SK-N-SH treated with all-trans-retinoic acid at 6 μM for 48 hours (cell line): ENCODE results near the gene CTNNA3.

Source experiments
- ATAC-seq: fragments of 200-7000 bp; cut with Tn5 transposase; 3 replicates; pipeline ENCODE4 v1.9.1; 2020; ENCODE audit warnings: mild to moderate bottlenecking, moderate library complexity
- ARNTL ChIP-seq: fragments of 450-650 bp; formaldehyde crosslinking; IDR thresholded peaks from 2 replicates; pipeline ENCODE4 v1.5.0; 2020; ENCODE audit warnings: low read depth, mild to moderate bottlenecking, moderate library complexity, borderline replicate concordance
- BACH2 ChIP-seq: fragments of 250-450 bp; sonication (Bioruptor Pico); IDR thresholded peaks from 2 replicates; pipeline ENCODE4 v1.9.0; 2021; ENCODE audit warnings: mild to moderate bottlenecking, borderline replicate concordance
- CREB5 ChIP-seq: fragments of 250-450 bp; sonication (Bioruptor Pico); IDR thresholded peaks from 2 replicates; pipeline ENCODE4 v1.5.1; 2020; ENCODE audit warnings: low read depth, mild to moderate bottlenecking, moderate library complexity
- CSDC2 ChIP-seq: fragments of 250-450 bp; sonication (Bioruptor Pico); IDR thresholded peaks from 2 replicates; pipeline ENCODE4 v1.5.0; 2020; ENCODE audit warnings: mild to moderate bottlenecking, moderate library complexity
- CSRNP3 ChIP-seq: fragments of 250-450 bp; sonication (Bioruptor Pico); IDR thresholded peaks from 2 replicates; pipeline ENCODE4 v1.5.1; 2021; ENCODE audit warnings: mild to moderate bottlenecking, moderate library complexity
- ESRRG ChIP-seq: fragments of 250-450 bp; sonication (Bioruptor Pico); IDR thresholded peaks from 2 replicates; pipeline ENCODE4 v1.6.1; 2021; ENCODE audit warnings: mild to moderate bottlenecking
- GLIS3 ChIP-seq: fragments of 250-450 bp; sonication (Bioruptor Pico); IDR thresholded peaks from 2 replicates; pipeline ENCODE4 v1.5.0; 2020; ENCODE audit warnings: mild to moderate bottlenecking, moderate library complexity
- OSR1 ChIP-seq: fragments of 250-450 bp; sonication (Bioruptor Pico); IDR thresholded peaks from 2 replicates; pipeline ENCODE4 v1.8.0; 2022; ENCODE audit warnings: moderate library complexity, mild to moderate bottlenecking, inconsistent platforms
- PATZ1 ChIP-seq: fragments of 250-450 bp; sonication (Bioruptor Pico); IDR thresholded peaks from 2 replicates; pipeline ENCODE4 v1.8.0; 2020; ENCODE audit warnings: mild to moderate bottlenecking, moderate library complexity, borderline replicate concordance
- POU6F1 ChIP-seq: fragments of 250-450 bp; sonication (Bioruptor Pico); IDR thresholded peaks from 2 replicates; pipeline ENCODE4 v1.8.0; 2021; ENCODE audit warnings: low read depth, mild to moderate bottlenecking, moderate library complexity, borderline replicate concordance
- PPARA ChIP-seq: fragments of 250-450 bp; sonication (Bioruptor Pico); IDR thresholded peaks from 2 replicates; pipeline ENCODE4 v1.5.0; 2020; ENCODE audit warnings: mild to moderate bottlenecking, borderline replicate concordance
- RARB ChIP-seq: fragments of 250-450 bp; sonication (Bioruptor Pico); IDR thresholded peaks from 2 replicates; pipeline ENCODE4 v1.8.0; 2021; ENCODE audit warnings: mild to moderate bottlenecking, moderate library complexity
- SNAI2 ChIP-seq: fragments of 250-450 bp; sonication (Bioruptor Pico); IDR thresholded peaks from 2 replicates; pipeline ENCODE4 v1.5.0; 2020; ENCODE audit warnings: mild to moderate bottlenecking, moderate library complexity
- TCF4 ChIP-seq: fragments of 250-450 bp; sonication (Bioruptor Pico); IDR thresholded peaks from 2 replicates; pipeline ENCODE4 v1.8.0; 2021; ENCODE audit warnings: mild to moderate bottlenecking, moderate library complexity, borderline replicate concordance
- TOX ChIP-seq: fragments of 250-450 bp; sonication (Bioruptor Pico); IDR thresholded peaks from 2 replicates; pipeline ENCODE4 v1.8.0; 2021; ENCODE audit warnings: mild to moderate bottlenecking, moderate library complexity, borderline replicate concordance
- ZFP3 ChIP-seq: fragments of 250-450 bp; sonication (Bioruptor Pico); IDR thresholded peaks from 2 replicates; pipeline ENCODE4 v1.5.0; 2020; ENCODE audit warnings: mild to moderate bottlenecking, moderate library complexity
- ZFP30 ChIP-seq: fragments of 450-650 bp; formaldehyde crosslinking; IDR thresholded peaks from 2 replicates; pipeline ENCODE4 v1.5.0; 2022; ENCODE audit warnings: mild to moderate bottlenecking, moderate library complexity
- ZNF565 ChIP-seq: fragments of 450-650 bp; formaldehyde crosslinking; conservative IDR thresholded peaks from 2 replicates; pipeline ENCODE4 v1.5.0; 2020; ENCODE audit warnings: low read depth, mild to moderate bottlenecking, moderate library complexity
- ZNF70 ChIP-seq: fragments of 450-650 bp; formaldehyde crosslinking; IDR thresholded peaks from 2 replicates; pipeline ENCODE4 v1.5.0; 2020; ENCODE audit warnings: mild to moderate bottlenecking, moderate library complexity
- ZNF8 ChIP-seq: fragments of 450-650 bp; formaldehyde crosslinking; IDR thresholded peaks from 2 replicates; pipeline ENCODE4 v1.5.0; 2020; ENCODE audit warnings: mild to moderate bottlenecking, moderate library complexity

CTNNA3 gene

GRCh38 chr10:66927251-66927935, 768.6 kb downstream of the CTNNA3 start (continued):
- no peak for TF ChIP-seq POU6F1
- TF ChIP-seq, all 23 proteins: peak for 0

- TF ChIP-seq BACH2 (no peak), ZNF8 (CRISPR knock-in tag) (no peak), ESRRG (no peak), ZNF70 (CRISPR knock-in tag) (no peak), ZNF565 (CRISPR knock-in tag) (no peak)
- no peak for ATAC-seq
These were observed 769.2 kb downstream of the CTNNA3 start for GRCh38 chr10:66926841-66927240.

- ATAC-seq = peak; percentile 100
These were observed 769.9 kb downstream of the CTNNA3 start, which contains the start of gene LRRTM3 for GRCh38 chr10:66925896-66926715. TSS of gene LRRTM3 (plus strand) at chr10:66926036.

More at GRCh38 chr10:66925896-66926715, 769.9 kb downstream of the CTNNA3 start, which contains the start of gene LRRTM3:
- TF ChIP-seq TOX (CRISPR knock-in tag) = no peak
- TF ChIP-seq CSDC2 (CRISPR knock-in tag) = no peak
- TF ChIP-seq PPARA (CRISPR knock-in tag) = no peak
- no peak for TF ChIP-seq OSR1 (CRISPR knock-in tag)
- no peak for TF ChIP-seq ZNF565 (CRISPR knock-in tag)
- TF ChIP-seq ESRRG = no peak
- TF ChIP-seq PATZ1 (CRISPR knock-in tag) = no peak
- no peak for TF ChIP-seq BACH2
- TF ChIP-seq RARB (CRISPR knock-in tag) = no peak
- no peak for TF ChIP-seq POU6F1
- TF ChIP-seq ZNF8 (CRISPR knock-in tag) = no peak
- no peak for TF ChIP-seq GLIS3 (CRISPR knock-in tag)
- no peak for TF ChIP-seq ZFP30 (CRISPR knock-in tag)
- no peak for TF ChIP-seq CREB5 (CRISPR knock-in tag)
- no peak for TF ChIP-seq ARNTL (CRISPR knock-in tag)
- TF ChIP-seq ZFP3 (CRISPR knock-in tag) = no peak
- no peak for TF ChIP-seq TCF4 (CRISPR knock-in tag)
- TF ChIP-seq CSRNP3 (CRISPR knock-in tag) = no peak
- TF ChIP-seq SNAI2 (CRISPR knock-in tag) = no peak
- no peak for TF ChIP-seq ZNF70 (CRISPR knock-in tag)
